ENCODE results near the gene PKNOX2.

PKNOX2 gene

DNA sequence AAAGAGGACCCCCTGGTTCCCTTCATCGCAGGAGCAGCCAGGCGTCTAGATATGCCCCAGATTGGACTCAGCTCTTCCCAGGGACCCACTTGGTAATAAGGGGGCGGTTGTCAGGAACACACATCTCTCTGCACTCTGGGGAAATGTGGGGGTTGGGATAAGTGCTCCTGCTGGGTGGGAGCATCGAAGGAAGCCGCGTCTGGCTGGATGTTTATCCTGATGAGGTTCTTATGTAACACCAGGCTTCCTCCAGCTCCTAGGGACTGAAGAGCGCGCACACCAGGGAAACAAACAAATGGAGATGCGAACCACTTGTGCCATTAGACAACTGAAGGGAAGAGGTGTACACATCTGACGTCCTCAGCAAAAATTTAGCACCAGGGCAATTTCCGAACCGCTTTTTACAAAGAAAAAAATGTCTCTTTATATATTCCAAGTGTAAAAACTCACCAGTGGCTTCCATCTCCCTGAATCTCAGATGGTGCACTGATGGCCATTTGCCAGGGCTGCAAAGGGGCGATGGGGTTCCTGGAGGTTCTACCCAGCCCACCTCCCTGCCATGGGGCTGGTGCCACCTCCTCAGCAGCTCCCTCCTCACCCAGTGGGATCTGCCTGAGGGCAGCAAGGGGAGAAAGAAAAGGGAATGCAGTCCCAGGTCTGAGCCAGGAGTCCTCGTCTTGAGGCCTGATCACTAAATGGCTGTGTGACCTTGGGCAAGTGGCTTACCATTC lies 89.4 kb downstream of the PKNOX2 start:
- 70% methylated on average over 14 of the region's 14 CpGs for WGBS
- Histone ChIP-seq H3K9me3 (ENCODE audit: insufficient read depth, low read depth, low read length) (no peaks in the 10 kb centered on the region), H3K4me3 (ENCODE audit: low read length) (no peak overlapping the region), H3K27me3 (ENCODE audit: insufficient read depth, low read length) (no peaks in the 10 kb centered on the region), H3K9ac (ENCODE audit: low read depth, low read length) (no peak overlapping the region), H3K27ac (ENCODE audit: low read depth, low read length) (no peak overlapping the region), H3K4me1 (ENCODE audit: insufficient read depth, low read length) (peaks cover 19% of the 10 kb centered on the region; the same call in 1 of the 2 replicates), H3K36me3 (ENCODE audit: insufficient read depth, low read length) (no peaks in the 10 kb centered on the region)

DNA sequence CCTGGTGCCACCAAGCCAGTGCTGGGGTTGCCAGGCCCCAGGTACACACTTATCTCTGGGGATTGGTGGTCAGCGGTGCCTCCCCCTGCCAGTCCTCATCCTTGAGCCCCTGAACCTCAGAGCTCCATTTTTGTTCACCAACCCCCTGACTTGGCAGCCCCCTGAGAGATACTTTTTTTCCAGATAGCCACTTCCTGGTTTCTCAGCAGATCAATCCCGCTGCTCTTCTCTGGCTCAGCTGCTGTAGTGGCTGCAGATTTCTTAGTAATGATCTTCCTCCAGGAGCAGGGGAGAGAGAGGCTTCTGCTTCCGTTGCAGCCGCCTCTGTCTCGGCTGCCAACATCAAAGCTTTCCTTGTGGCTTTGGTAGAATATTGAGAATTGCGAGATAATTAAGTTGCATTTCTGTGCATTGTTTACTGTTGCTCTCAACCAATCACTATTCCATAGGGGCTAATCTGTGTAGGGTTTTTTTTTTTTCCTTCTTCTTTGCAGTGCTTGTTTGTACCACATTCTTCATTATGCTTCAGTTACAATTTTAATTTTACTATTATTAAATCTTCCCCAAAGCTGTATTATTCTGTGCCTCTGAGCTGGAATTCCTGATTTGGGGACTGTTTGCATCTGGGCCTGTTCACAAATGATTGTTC lies 92.1 kb downstream of the PKNOX2 start:
- H3K4me3 ChIP-seq (ENCODE audit: low read length): no peak overlapping the region
- peaks cover 5% of the 10 kb centered on the region for H3K27me3 ChIP-seq (ENCODE audit: insufficient read depth, low read length)
- H3K27ac ChIP-seq (ENCODE audit: low read depth, low read length): no peak overlapping the region
- peaks cover 13% of the 10 kb centered on the region; the same call in 1 of the 2 replicates for H3K4me1 ChIP-seq (ENCODE audit: insufficient read depth, low read length)
- H3K36me3 ChIP-seq (ENCODE audit: insufficient read depth, low read length): no peaks in the 10 kb centered on the region
- 89% methylated on average over 5 of the region's 6 CpGs for WGBS
- no peak overlapping the region for H3K9ac ChIP-seq (ENCODE audit: low read depth, low read length)
- no peaks in the 10 kb centered on the region for H3K9me3 ChIP-seq (ENCODE audit: insufficient read depth, low read depth, low read length)

DNA sequence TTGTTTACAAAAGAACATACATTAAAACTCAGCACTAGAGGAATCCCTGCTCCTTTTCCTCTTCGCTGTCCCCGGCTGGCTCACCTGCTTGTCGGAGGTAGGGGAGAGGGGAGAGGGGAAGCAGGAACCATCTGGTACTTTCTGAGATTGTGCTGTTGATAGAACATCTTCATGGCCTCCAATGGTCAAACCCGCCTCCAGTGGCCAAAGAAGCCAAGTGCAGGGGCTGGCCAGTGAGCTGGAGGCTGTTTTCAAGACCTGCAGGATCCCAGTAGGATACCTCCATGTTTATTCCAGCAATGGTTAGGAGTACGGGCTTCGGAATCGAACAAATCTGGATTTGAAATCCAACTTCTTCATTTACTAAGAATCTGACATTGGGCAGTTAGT lies 92.6 kb downstream of the PKNOX2 start:
- no peaks in the 10 kb centered on the region for H3K9me3 ChIP-seq (ENCODE audit: insufficient read depth, low read depth, low read length)
- H3K36me3 ChIP-seq (ENCODE audit: insufficient read depth, low read length): no peaks in the 10 kb centered on the region
- H3K9ac ChIP-seq (ENCODE audit: low read depth, low read length): no peak overlapping the region
- peaks cover 18% of the 10 kb centered on the region; the same call in 1 of the 2 replicates for H3K4me1 ChIP-seq (ENCODE audit: insufficient read depth, low read length)
- H3K4me3 ChIP-seq (ENCODE audit: low read length): no peak overlapping the region
- H3K27ac ChIP-seq (ENCODE audit: low read depth, low read length): no peak overlapping the region
- H3K27me3 ChIP-seq (ENCODE audit: insufficient read depth, low read length): peaks cover 11% of the 10 kb centered on the region
- WGBS: 83% methylated on average over 7 of the region's 7 CpGs

DNA sequence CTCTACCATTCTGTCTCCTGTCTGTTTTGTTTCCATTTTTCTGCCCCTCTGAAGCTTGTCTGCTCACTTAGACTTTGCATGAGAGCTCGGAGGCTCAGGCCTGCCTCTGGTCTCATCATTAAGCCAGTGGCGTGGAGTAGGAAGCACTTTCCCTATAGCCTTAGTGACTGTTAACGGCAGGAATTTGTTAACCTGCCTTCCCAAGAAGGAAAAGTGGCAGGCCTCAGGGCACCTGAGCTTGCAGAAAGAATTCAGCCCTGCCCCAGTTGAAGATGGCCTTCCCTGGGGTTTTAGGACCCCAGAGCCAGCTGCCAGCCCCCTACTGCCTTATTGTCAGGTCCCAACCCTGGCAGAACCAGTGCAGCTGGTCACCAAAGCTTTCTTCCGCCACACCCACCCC lies 93.2 kb downstream of the PKNOX2 start:
- Histone ChIP-seq H3K4me1 (ENCODE audit: insufficient read depth, low read length) (peaks cover 23% of the 10 kb centered on the region), H3K4me3 (ENCODE audit: low read length) (no peak overlapping the region), H3K9me3 (ENCODE audit: insufficient read depth, low read depth, low read length) (no peaks in the 10 kb centered on the region), H3K36me3 (ENCODE audit: insufficient read depth, low read length) (no peaks in the 10 kb centered on the region), H3K27ac (ENCODE audit: low read depth, low read length) (no peak overlapping the region), H3K27me3 (ENCODE audit: insufficient read depth, low read length) (peaks cover 16% of the 10 kb centered on the region), H3K9ac (ENCODE audit: low read depth, low read length) (no peak overlapping the region)
- 86% methylated on average over 4 of the region's 4 CpGs for WGBS

DNA sequence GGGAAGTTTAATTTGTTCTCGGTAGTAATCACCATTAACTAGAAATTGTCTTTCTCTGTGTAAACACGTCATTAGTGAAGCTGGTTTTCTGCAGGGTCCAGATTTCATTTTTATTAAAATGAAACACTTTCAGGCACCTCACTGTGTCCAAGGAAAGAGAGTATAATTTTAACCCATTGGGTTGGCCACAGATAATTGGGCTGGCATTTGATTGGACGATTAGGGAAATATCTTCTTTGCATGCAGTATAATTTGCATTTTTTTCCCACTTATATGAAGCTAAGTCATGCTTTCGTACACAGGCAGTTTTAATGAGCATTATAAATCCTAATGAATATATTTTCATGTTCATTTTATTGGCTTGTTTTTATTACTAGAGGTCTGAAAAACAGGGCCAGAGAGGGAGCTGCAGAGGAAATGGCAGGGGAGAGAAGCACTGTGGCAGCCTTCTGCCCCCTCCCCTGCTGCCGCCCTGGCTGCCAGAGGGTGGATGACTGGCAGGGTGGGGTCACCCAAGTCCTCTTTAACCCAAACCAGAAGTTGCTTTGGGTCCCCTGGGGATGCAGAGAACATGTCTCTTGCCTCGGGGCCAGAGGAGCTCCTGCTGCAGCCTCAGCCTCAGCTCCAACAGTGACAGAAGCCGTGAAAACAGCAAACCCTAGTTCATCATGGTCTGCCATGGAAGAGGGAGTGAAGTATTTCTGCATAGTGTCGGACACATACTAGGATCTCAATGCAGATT lies 93.9 kb downstream of the PKNOX2 start:
- Histone ChIP-seq H3K9me3 (ENCODE audit: insufficient read depth, low read depth, low read length) (no peaks in the 10 kb centered on the region), H3K27me3 (ENCODE audit: insufficient read depth, low read length) (peaks cover 20% of the 10 kb centered on the region), H3K9ac (ENCODE audit: low read depth, low read length) (no peak overlapping the region), H3K27ac (ENCODE audit: low read depth, low read length) (no peak overlapping the region), H3K36me3 (ENCODE audit: insufficient read depth, low read length) (no peaks in the 10 kb centered on the region), H3K4me3 (ENCODE audit: low read length) (no peak overlapping the region), H3K4me1 (ENCODE audit: insufficient read depth, low read length) (peaks cover 27% of the 10 kb centered on the region)
- 87% methylated on average over 7 of the region's 8 CpGs for WGBS

DNA sequence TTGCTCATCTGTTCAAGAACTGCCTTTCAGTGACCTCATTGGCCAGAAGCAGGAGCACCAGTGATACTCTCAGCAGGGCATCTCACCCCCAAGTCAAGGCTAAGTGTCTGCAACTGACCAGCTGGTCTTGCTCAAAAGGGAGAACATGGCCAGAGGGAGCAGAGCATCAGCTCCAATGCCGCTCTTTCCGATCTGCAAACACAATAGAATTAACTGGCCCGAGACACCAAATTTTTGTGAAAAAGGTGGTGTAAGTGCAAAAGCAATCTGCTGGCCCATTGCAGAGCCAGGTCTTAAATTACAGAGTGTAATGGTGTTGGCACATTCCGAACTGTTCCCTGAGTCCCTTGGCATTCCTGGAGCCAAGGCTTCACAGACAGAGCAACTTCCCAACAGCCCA lies 97.0 kb downstream of the PKNOX2 start:
- Histone ChIP-seq H3K9ac (ENCODE audit: low read depth, low read length) (no peak overlapping the region), H3K27me3 (ENCODE audit: insufficient read depth, low read length) (peaks cover 30% of the 10 kb centered on the region)
- 89% methylated on average over 4 of the region's 4 CpGs for WGBS

DNA sequence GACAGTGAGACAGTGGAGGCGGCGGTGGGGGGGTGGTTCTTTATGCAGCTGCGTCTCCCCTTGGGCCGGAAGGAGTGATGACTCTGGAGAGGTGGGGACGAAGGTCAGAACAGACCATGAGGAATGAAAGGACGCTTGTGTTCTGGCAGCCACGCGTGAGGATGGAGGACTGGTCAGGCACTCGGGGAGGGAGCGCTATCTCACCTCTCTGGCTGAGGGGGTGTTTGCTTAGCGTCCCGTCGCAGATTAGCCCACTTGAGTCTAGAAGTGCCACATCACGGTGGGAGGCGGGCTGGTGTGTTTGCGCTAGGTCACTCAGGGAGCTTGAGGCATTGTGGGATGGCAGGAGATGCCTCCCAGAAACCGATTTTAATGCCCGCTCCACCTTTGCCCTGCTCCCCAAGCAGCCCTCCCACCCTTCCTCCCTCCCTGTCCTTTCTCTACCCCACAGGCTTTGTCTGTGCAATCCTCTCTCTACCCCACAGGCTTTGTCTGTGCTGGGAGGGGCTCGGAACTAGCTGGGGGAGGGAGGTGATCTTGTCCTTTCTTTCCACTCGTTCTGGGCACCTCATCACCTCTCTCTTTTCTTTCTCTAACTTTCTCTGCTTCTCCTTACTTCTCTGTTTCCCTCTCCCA lies 97.8 kb downstream of the PKNOX2 start:
- H3K9me3 ChIP-seq (ENCODE audit: insufficient read depth, low read depth, low read length): no peaks in the 10 kb centered on the region
- H3K4me1 ChIP-seq (ENCODE audit: insufficient read depth, low read length): peaks cover 19% of the 10 kb centered on the region
- 48% methylated on average over 20 of the region's 20 CpGs for WGBS
- H3K27ac ChIP-seq (ENCODE audit: low read depth, low read length): peak overlapping the region; percentile 82
- no peaks in the 10 kb centered on the region for H3K36me3 ChIP-seq (ENCODE audit: insufficient read depth, low read length)
- peaks cover 30% of the 10 kb centered on the region for H3K27me3 ChIP-seq (ENCODE audit: insufficient read depth, low read length)
- peak overlapping the region; percentile 60 for H3K9ac ChIP-seq (ENCODE audit: low read depth, low read length)
- H3K4me3 ChIP-seq (ENCODE audit: low read length): peak overlapping the region; percentile 28

More for the DNA sequence above, 97.0 kb downstream of the PKNOX2 start:
- Histone ChIP-seq H3K36me3 (ENCODE audit: insufficient read depth, low read length) (no peaks in the 10 kb centered on the region), H3K9me3 (ENCODE audit: insufficient read depth, low read depth, low read length) (no peaks in the 10 kb centered on the region), H3K4me3 (ENCODE audit: low read length) (no peak overlapping the region), H3K27ac (ENCODE audit: low read depth, low read length) (no peak overlapping the region), H3K4me1 (ENCODE audit: insufficient read depth, low read length) (peaks cover 25% of the 10 kb centered on the region)

DNA sequence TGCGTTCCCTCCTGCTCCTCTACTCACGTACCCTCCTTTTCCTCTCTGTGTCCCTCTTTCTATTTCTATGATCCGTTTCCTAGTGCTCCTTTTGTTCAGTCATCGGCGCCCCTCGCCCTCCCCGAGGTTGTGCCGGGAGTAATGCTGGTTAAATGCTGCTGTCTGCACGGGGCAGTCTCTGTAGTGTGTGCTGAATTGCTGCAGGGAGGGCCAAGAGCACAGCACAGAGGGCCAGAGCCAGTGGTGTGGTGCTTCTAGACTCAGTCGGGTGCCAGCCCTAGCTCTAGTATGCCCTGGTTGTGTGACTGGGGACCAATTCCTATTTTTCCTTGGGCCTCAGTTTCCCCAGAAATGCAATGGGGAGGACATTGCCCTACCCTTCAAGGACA lies 98.3 kb downstream of the PKNOX2 start:
- Histone ChIP-seq H3K4me3 (ENCODE audit: low read length) (peak overlapping the region; percentile 28), H3K36me3 (ENCODE audit: insufficient read depth, low read length) (no peaks in the 10 kb centered on the region), H3K9me3 (ENCODE audit: insufficient read depth, low read depth, low read length) (no peaks in the 10 kb centered on the region), H3K4me1 (ENCODE audit: insufficient read depth, low read length) (peaks cover 19% of the 10 kb centered on the region), H3K27ac (ENCODE audit: low read depth, low read length) (peak overlapping the region; percentile 82), H3K27me3 (ENCODE audit: insufficient read depth, low read length) (peaks cover 30% of the 10 kb centered on the region), H3K9ac (ENCODE audit: low read depth, low read length) (peak overlapping the region; percentile 60)
- WGBS: 11% methylated on average over 10 of the region's 10 CpGs

DNA sequence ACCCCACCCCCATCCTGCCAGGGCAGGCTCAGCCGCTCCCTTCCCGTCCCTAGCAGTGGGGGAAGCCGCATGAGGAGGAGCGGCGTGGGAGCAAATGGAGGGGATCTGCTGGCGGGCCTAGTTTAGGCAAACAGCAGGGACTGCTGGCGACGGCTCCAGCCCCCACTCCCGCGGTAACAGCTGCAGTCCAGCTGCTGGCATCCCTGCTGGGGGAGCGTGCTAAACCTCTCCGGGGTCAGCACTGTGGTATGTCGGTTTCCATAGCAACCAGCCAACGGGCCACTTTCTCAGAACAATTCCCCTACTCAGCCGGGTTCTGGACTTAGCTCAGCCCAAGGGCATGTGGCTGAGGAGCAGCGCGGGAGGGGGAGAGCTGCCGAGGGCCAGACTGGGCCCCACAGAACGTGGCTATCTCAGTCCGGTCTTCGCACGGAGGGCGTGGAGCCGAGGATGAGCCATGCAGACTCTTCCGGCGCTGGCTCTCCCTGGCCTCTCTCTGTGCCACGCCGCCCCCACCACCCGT lies 98.8 kb downstream of the PKNOX2 start:
- Histone ChIP-seq H3K36me3 (ENCODE audit: insufficient read depth, low read length) (no peaks in the 10 kb centered on the region), H3K4me3 (ENCODE audit: low read length) (peak overlapping the region; percentile 28), H3K4me1 (ENCODE audit: insufficient read depth, low read length) (peaks cover 21% of the 10 kb centered on the region), H3K9ac (ENCODE audit: low read depth, low read length) (peak overlapping the region; percentile 60), H3K27ac (ENCODE audit: low read depth, low read length) (peak overlapping the region; percentile 82), H3K27me3 (ENCODE audit: insufficient read depth, low read length) (peaks cover 30% of the 10 kb centered on the region), H3K9me3 (ENCODE audit: insufficient read depth, low read depth, low read length) (no peaks in the 10 kb centered on the region)
- WGBS: 5% methylated on average over 29 of the region's 29 CpGs

DNA sequence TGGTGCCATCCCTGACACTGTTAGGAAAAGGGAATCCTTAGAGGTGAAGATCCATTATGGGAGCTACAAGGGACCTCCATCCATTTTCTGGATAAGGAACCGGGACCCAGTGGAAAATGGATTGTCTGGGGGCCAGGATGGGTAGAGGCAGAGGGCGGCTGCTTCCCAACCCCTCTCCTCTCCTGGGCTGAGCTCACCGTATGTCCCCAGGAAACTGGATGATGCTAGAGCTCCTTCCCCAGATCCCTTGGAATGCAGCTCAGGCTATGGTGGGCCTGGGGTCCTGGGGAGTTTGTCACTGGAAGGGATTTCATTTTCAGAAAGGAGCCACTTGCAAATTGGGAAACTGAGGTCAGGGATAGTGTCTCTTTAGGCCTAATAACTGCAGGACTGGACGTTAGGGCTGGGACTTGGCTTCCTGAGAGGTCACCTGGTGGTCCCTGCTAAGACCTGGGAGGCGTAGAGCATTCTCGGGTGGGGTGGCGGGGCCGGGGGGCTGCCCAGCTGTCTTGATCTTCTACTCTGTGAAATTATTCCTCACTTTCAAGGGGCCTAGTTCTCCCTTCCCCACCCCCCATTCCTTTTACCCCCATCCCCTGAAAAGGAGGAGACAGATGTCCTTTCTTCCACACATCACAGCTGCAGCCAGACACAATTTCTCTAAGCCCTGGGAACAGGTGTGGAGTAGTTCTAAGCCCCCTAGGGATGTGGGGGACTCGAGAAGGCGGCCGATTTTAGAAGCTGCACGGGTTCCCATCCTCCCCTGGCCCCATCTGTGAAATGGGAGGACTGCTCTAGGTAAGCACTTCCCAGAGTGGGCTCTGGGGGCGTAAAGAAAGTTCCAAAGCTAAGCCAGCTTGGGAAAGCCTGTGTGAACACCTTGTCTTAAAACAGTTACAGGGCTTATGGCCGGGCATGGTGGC lies 99.8 kb downstream of the PKNOX2 start:
- H3K4me3 ChIP-seq (ENCODE audit: low read length): no peak overlapping the region

More for the DNA sequence above, 99.8 kb downstream of the PKNOX2 start:
- Histone ChIP-seq H3K36me3 (ENCODE audit: insufficient read depth, low read length) (no peaks in the 10 kb centered on the region), H3K9ac (ENCODE audit: low read depth, low read length) (peak overlapping the region; percentile 60), H3K27ac (ENCODE audit: low read depth, low read length) (peak overlapping the region; percentile 44), H3K9me3 (ENCODE audit: insufficient read depth, low read depth, low read length) (no peaks in the 10 kb centered on the region), H3K4me1 (ENCODE audit: insufficient read depth, low read length) (peaks cover 24% of the 10 kb centered on the region), H3K27me3 (ENCODE audit: insufficient read depth, low read length) (peaks cover 30% of the 10 kb centered on the region)
- 89% methylated on average over 13 of the region's 14 CpGs for WGBS
